NCI-H1417 treated with DMSO at 0.1 percent for 48 hours (cell line): ENCODE measurements around the gene SELENOO.

Experiments used
- DNase-seq: peaks from one replicate; lab custom pipeline; 2025; lab: John Stamatoyannopoulos, UW

SELENOO gene

DNA sequence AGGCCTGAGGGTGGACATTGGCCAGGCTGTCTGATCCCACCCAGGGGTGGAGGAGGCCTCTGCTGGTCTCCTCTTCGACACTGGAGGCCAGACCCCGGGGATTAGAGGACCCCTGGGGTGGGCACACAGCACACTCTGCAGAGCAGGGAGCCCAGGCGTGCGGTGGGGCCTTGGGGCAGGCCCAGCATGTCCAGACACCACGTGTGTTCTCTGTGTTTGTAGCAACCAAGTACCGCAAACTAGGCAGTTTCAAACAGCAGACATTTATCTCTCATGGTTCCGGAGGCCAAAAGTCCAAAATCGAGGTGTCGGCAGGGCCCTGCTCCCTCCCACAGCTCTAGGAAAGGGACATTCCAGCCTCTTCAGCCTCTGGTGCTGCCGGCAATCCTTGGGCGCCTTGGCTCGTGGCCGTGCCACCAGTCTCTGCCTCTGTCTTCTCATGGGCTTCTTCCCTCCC is 28.8 kb upstream of the SELENOO start:
- DNase-seq, result no peak

DNA sequence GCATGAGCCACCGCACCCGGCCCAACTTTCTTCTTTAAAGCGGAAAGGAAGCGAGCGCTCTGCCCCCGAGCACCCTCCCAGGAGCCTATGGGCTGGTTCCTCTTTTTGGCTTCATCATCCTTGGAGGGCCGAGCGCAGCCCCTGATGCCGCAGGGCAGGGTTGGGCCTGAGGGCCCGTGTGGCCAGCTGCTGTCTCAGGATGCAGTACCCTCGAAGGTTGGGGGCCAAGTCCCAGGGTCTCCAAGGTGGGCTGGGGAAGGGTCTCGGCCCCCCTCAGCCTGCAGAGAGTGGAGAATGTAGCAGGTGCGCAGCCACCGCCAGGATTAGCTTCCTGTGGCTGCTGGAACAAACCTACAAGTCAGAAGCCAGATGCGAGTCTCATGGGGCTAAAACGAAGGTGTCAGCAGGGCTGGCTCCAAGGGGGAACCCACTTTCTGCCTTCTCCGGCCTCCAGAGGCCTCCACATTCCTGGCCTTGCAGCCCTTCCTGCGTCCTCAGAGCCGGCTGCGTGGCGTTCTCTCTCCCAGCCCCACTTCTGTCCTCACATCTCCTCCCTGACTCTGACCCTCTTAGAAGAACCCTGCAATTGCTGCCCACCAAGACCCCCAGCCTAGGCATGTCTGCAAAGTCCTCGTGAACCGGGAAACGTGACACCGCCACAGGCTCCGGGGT is 27.4 kb upstream of the SELENOO start:
- no peak for DNase-seq

DNA sequence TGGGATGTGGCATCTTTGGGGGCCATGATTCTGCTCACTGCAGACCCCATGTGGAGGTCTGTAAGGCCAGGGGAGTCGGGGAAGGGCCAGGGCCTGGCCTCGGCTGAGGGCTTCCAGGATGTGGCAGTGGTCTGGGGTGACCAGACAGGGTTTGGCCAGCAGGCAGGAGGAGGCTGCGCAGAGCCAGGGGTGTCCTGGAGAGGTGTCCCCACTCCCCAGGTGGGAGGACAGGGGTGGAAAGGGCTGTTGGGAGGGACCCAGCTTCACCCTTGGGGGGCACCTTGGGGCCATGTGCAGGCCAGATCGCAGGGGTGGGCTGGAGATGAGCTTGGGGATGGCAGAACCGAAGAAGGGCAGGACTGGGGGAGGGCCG is 26.8 kb upstream of the SELENOO start:
- DNase-seq, result no peak

DNA sequence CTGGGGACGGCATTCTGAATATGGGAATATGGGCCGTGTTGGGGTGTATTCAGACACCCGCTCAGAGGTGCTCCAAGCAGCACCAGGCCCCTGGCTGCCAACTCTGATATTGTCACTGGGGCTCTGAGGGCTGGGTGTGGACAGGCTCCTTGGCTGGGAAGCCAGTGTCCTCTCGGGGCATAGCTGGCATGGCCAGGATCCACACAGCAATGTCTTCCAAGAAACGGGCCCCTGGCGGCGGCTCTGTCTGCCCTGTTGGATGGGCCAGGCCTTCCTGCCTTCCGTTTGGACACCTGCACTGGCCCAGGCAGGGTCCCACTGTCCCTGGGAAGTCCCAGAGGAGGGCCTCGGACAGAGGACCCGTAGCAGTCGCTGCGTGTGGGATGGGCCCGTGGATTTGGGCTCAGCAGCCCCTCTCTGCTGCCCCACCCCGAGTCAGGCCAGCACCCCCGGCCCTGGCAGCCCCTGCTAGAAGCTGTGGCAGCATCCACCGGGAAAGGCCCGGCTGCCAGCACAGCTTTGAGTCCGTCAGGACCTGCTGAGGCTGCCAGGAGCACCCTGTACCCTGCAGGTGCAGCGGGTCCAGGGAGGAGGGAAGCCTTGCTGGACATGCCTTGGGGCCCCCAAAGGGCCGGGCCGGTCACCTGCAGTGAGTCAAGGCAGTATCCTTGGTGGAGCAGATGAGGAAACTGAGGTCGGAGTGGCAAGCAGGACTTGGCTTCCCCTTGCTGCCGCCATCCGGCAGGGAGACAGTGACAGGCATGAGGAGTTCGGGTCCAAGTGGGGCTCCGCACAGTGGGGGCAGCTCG is 26.2 kb upstream of the SELENOO start:
- DNase-seq, result no peak

DNA sequence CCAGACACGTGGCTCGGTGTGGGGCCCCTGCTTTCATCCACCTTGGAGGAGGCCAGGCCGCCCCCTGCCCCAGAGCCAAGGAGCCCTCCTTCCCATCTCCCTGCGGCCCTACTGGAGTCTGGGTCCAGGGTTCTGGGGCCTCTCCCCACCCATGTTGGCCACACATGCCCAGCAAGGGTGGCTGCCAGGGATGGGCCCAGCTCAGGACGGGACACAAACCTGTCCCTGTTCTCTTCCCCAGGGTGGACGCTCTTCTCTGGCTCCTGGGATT is 25.7 kb upstream of the SELENOO start:
- no peak for DNase-seq

DNA sequence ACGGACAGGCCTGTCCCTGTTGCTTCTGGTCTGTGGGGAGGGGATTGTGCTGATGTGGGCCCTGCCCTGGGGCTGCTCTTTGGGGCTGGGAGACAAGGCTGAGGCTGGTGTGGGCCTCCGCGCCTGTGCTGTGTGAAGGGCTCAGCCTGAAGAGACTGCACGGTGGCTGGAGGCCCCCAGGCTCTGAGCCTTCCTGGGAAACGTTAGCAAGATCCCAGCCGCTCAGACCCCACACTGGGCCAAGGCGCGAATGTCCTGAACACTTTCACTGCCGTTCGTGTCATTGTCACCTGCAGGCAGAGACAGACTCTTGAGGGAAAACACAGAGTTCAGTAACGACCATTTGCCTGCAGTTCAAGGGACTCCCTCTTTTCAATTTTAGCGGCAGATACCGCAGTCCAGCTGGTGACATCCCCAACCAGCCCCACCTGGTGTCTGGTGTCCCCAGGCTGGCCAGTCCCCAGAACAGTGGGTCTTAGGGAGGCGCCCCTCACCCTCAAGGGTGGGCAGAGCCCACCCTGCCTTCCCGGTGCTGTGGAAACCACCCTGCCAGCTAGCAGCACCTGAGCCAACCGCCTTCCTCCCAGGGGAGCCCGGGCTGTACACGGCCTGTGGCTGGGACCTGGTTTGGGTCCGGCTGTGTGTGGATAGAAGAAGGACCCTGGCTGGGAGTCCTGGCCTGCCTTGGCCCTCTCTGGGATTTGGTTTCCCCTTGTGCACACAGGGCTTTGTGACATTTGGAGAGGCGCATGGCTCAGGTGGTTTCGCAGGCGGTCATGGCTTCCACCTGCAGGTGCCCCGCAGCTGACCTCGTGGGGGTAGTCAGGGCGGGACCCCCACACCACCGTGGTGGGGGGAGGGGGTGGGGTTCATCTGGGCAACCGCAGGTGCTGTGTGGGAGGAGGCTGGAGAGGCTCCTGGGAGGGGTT is 24.6 kb upstream of the SELENOO start:
- no peak for DNase-seq

DNA sequence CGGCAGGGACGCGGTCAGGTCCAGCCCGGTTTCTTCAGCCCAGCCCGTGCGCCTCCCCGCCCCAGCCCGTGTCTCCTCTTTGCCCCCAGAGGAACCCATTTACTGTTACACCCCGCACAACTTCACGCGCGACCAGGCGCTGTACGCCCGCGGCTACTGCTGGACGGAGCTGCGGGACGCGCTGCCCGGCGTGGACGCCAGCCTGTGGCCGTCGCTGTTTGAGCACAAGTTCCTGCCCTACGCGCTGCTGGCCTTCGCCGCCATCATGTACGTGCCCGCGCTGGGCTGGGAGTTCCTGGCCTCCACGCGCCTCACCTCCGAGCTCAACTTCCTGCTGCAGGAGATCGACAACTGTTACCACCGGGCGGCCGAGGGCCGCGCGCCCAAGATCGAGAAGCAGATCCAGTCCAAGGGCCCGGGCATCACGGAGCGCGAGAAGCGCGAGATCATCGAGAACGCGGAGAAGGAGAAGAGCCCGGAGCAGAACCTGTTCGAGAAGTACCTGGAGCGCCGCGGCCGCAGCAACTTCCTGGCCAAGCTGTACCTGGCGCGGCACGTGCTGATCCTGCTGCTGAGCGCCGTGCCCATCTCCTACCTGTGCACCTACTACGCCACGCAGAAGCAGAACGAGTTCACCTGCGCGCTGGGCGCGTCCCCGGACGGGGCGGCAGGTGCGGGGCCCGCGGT is 23.8 kb upstream of the SELENOO start:
- DNase-seq, result no peak

DNA sequence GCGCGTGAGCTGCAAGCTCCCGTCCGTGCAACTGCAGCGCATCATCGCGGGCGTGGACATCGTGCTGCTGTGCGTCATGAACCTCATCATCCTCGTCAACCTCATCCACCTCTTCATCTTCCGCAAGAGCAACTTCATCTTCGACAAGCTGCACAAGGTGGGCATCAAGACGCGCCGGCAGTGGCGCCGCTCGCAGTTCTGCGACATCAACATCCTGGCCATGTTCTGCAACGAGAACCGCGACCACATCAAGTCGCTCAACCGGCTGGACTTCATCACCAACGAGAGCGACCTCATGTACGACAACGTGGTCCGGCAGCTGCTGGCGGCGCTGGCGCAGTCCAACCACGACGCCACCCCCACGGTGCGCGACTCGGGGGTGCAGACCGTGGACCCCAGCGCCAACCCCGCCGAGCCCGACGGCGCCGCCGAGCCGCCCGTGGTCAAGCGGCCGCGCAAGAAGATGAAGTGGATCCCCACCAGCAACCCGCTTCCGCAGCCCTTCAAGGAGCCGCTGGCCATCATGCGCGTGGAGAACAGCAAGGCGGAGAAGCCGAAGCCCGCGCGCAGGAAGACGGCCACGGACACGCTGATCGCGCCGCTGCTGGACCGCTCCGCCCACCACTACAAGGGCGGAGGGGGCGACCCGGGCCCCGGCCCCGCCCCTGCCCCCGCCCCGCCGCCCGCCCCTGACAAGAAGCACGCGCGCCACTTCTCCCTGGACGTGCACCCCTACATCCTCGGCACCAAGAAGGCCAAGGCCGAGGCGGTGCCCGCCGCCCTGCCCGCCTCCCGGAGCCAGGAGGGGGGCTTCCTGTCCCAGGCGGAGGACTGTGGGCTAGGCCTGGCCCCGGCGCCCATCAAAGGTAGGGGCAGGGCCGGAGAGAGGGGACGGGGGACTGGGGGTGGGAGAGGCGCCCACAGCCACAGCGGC is 23.0 kb upstream of the SELENOO start:
- DNase-seq, result no peak

DNA sequence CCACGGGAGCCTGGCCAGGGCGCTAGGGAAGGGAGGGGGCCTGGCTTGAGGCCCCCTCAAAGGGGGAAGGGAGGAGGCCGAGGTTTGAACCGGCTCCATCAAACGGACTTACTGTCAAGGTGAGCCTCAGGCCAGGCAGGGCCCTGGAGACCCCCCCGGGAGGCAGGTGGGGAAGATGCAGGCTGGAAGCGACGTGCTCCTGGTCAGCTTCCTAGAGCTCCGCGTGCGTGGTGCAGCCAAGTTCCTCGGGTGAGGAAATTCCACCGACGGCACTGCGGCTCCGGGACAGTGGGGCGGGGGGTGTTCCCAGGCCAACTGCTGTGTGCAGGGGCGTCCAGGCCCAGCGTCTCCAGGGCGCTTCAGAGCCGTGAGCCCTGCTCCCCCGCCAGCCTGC is 22.3 kb upstream of the SELENOO start:
- DNase-seq, result no peak

DNA sequence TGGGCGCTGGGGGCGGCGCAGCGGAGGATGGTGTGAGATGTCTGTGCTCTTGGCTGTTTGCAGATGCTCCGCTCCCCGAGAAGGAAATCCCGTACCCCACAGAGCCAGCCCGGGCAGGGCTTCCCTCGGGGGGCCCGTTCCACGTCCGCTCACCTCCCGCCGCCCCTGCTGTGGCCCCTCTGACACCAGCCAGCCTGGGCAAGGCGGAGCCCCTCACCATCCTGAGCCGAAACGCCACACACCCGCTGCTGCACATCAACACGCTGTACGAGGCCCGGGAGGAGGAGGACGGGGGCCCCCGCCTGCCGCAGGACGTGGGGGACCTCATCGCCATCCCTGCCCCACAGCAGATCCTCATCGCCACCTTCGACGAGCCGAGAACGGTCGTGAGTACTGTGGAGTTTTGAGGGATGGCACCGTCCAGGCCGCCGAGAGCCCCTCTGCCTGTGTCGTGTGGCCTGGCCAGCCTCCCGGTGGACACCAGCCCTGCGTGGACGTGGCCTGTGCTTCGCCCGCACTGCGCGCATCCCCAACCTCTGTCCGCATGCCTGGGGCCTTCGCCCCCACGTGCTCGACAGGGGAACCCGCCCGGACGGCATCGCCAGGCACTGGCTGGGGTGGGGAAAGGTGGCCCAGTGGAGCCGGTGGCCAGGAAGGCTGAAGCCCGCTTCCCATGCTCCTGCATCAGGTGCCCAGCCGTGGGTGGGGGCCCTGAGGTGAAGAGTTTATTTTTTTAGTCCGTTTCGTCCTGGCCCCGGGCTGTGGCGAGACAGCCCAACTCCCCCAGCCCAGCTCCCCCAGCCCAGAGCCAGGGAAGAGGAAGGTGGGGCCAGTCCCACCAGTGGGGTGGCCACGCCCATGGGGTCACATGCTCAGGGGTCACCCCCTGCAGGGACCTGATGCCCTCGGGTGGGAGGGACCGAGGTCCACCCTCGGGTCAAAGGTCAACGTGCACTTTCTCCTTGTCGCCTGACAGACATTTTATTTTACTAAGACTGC is 21.6 kb upstream of the SELENOO start:
- no peak for DNase-seq

DNA sequence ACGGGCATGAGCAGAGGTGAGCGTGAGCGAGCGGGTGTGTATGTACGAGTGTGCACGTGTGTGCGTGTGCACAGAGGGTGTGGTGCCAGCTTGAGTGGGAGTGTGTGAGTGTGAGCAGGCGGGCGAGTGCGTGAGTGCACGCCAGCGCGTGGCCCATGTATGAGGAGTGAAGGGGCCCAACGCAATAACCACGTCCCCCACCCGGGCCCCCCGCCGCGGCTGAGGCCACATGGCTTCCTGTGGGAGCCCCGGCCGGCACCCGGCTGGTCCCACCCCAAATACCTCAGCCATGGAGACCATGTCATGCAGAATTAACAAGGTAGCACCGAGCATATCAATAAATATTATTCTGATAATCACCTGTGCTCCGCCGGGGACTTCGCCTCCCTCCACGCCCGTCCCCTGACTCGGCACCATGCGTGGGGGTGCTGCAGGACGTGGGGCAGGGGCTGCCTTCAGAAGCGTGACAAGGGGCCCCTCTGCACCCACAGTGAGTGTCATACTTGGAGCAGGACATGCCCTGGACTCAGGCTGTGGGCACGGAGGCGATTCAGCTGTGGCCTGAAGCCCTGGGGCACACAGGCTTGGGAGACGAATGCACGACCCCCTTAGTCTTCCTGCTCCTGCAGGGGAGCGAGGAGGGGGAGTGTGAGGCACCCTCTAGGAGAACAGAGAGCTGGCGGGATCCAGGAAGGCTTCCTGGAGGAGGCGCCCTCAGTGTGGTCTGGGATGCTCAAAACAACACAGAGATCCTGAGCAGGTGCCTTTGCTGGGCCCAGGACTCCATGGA is 20.7 kb upstream of the SELENOO start:
- DNase-seq, result no peak

DNA sequence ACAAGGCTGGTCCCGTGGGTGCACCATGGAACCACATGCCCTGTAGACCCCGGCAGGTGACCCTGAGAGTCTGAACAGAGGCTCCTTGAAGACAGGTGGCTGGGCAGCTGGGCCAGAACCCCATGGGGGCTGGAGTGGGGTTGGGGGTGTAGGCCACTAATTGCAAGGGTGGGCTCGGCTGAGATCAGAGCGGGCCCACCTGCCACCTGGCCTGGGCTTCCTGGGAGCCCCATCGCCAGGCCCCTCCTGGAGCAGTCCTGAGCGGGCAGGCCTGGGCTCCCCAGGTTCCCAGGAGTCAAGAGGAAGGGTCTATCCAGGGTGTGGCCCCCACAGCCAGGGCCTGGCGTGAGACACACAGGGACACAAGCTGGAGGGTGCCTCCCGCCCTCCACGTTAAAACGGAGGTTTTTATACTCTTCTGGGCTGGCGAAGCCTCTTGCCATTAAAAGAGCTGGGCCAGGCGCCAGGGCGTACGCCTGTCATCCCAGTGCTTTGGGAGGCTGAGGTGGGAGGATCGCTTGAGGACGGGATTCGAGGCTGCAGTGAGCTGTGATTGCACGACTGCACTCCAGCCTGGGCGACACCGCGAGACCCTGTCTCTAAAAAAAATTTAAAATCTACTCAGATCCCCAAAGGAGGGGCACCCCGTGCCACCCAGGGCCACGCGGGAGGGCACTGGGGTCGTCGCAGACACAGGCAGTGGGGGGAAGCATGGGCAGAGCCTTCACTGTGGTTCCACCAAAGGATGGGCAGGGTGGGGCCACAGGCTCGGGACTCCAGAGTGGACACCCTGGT is 19.9 kb upstream of the SELENOO start:
- no peak for DNase-seq

DNA sequence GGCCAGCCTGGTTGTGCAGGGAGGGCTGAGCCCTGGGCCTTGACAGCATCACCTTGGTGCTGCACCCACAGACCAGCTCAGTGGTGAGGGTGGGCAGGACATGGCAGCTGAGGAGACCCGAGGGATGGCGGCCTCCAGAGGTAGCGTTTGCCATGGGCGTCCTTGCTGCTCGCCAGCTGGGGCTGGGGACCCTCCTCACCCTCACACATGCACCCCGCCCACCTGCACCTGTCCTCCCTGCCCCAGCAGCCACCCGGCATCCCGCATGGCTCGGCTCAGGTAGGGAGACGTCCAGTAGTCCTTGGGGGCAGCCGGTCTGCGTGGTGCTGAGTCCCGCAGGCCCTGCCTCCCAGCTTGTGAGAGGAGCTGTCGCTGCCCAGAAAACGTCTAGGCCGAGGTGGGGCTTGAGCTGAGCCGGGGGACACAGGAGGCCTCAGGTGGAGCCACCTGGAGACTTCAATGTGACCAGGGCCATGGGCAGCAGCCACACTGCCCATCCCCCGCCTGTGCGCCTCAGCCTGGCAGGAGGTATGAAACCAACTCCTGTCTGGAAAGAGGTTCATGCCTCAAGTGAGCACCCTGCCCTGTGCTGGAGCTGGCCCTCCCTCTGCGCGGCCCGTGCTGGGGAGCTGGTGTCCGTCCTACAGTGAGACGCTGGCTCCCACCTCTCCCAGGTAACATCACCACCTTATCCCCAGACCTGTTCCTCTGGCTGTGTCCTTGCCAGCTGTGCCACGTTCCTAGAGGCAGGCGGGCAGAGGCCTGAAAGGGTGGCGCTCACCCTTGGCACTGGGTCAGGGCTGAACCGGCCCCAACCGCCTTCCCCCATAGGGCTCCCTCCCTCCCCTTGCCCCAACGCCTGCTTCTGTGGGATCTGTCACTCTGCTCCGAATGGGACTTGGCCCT is 18.4 kb upstream of the SELENOO start:
- DNase-seq, result no peak

DNA sequence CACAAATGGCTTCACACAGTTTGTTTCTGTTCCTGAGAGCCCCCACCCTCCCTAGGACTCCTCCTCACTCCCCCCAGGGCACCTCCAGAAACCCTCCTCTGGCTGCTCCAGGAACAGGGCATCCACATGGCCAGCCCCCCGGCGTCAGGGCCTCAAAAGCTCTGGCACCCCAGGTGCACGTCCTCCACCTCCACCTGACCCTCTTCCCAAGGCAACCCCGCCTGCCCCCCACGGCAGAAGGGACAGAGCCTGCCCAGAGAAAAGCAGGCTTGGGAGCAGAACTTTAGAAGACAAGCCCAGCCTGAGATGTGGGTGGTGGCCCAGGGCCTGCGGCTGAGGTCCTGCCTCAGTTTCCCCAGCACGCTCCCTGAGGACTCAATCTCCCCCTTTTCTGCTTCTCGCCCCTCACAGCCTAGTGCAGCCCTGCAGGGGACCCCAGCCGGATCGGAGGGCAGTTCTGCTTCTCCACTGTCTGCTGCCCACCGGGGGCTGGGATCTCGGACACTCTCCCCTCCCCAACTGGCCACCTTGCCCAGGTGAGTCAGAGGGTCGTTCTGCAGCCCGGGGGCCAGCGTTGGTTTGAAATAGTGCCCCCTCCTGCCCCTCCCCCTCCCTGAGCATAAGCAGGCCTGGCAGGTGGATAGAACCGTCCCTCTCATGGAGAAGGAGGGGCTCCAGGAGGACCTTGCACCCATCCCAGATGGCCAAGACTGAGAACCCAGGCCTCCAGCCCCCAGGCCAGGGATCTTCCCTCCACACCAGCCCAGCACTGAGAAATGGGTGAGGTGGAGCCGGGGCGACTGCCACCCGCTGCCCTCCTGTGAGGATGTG is 17.5 kb upstream of the SELENOO start:
- DNase-seq, result no peak

DNA sequence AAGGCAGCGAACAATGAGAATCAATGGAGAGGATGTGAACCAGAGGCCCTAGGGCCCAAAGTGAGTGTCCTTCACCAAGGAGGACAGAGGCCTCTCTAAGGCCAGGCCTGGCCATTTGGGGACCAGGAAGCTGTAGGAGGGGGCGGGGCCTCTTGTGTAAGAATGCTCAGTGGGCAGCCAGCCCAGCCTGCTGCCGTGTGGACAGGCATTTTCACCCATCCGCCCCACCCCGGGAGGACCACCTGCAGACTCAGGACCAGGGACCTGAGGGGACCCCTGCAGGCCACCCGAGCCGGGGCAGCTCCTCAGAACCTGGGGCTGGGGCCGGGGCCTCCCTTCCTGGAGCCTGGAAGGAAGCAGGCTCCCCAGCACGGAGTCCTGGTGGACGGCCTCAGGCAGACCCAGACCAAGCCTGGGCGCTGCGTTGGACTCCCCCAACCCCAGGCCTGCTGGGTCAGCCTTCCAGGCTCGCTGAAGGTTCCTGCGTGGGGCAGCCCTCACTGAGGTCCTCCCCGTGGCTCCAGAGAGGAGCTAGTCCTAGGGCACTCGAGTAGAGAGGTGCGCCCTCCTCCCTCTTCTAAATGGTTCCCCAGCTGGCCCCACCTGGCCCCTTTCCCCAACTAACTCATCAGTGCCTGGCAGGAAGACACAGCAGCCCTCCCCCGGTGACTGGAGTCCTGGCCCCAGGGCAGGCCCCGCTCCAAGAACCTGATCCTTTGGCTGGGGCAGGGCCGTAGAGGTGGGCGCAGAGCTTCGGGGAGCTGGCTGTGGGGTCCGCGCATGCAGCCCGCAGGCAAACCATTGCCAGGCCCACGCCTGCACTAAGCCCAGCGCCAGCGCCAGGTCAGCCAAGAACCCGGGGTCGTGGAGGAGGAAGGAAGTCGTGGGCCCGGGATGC is 16.6 kb upstream of the SELENOO start:
- no peak for DNase-seq
